Gastrocnemius medialis (tissue), 4 donors: ENCODE data around the gene TOM1. TPM values are rescaled to one million over a fixed set of nuclear protein-coding genes. Genes with fewer than 3 reads are reported as not detected.

Experiments
- ATAC-seq, 2 donors: fragments of 150-250 bp; one replicate each; pipeline ENCODE4 v1.9.1; 2016
- DNase-seq, 2 donors: peaks; one replicate each; pipeline ENCODE4 v3.0.0-alpha.2; 2019
- H3K27ac ChIP-seq, 4 donors: fragments of 200-600 bp; sonication (generic); 1 replicate in 1 of 4; 2 replicates in 3 of 4; pipeline ENCODE4 v1.5.1; 2016 to 2018; ENCODE audit warnings: mild to moderate bottlenecking in 2 of 4, moderate library complexity in 1 of 4
- H3K27me3 ChIP-seq, 3 donors: fragments of 200-600 bp; sonication (generic) in 2 of 3; 1 replicate in 1 of 3; 2 replicates in 2 of 3; pipeline versions ENCODE4 v1.5.1 to v1.6.0; 2016 to 2019; ENCODE audit warnings: mild to moderate bottlenecking in 1 of 3, moderate library complexity in 1 of 3
- H3K36me3 ChIP-seq, 2 donors: fragments of 200-600 bp; sonication (generic) in 1 of 2; one replicate each; pipeline ENCODE4 v1.5.1; 2017 to 2018
- H3K4me1 ChIP-seq, 2 donors: fragments of 200-600 bp; sonication (generic) in 1 of 2; one replicate each; pipeline ENCODE4 v1.5.1; 2016 to 2017; ENCODE audit warnings: mild to moderate bottlenecking in 2 of 2
- H3K4me3 ChIP-seq, 4 donors: fragments of 200-600 bp; sonication (generic) in 3 of 4; 1 replicate in 1 of 4; 2 replicates in 3 of 4; pipeline ENCODE4 v1.5.1; 2016 to 2019; ENCODE audit warnings: mild to moderate bottlenecking in 2 of 4
- H3K9me3 ChIP-seq, 3 donors: fragments of 200-600 bp; sonication (generic) in 2 of 3; 1 replicate in 1 of 3; 2 replicates in 2 of 3; pipeline ENCODE4 v1.5.1; 2016 to 2019
- POLR2A ChIP-seq, 2 donors: fragments of 450-650 bp; IDR thresholded peaks; one replicate each; pipeline ENCODE4 v1.6.1; 2017; ENCODE audit warnings: antibody characterized with exemption in 2 of 2, mild to moderate bottlenecking in 2 of 2, moderate library complexity in 2 of 2
- in situ Hi-C, 4 donors: fragments of 200-750 bp; cut with MboI; loops; one replicate each; pipeline versions ENCODE4 v1.15.0 to v1.8.0; 2017; ENCODE audit warnings: low sequenced_read_pairs in 4 of 4
- intact Hi-C: fragments of 100-400 bp; cut with DNase I; formaldehyde crosslinking; loops from one replicate; pipeline ENCODE4 v1.15.1; 2023; ENCODE audit warnings: low total_unique reads
- total RNA-seq, 4 donors: library from RNA; depleted of rRNA; stranded (reverse); fragments of >200 nt; gene quantifications; one replicate each; pipeline versions ENCODE4 v1.1.0 to v1.2.3, GENCODE V29; 2016
- TF ChIP-seq, protein P1 (sequence below), 5 experiments: fragments of 450-650 bp in 3 of 5; fragments of 200-600 bp in 2 of 5; sonication (generic) in 2 of 5; IDR thresholded peaks in 4 of 5; conservative IDR thresholded peaks in 1 of 5; 1 replicate in 4 of 5; 2 replicates in 1 of 5; pipeline ENCODE4 v1.5.1; 2016 to 2019; ENCODE audit warnings: antibody characterized with exemption in 5 of 5, mild to moderate bottlenecking in 3 of 5, moderate library complexity in 3 of 5

TOM1 gene
- total RNA-seq, 4 donors from 2014 or later, result 363 to 609 (median 425) TPM

DNA sequence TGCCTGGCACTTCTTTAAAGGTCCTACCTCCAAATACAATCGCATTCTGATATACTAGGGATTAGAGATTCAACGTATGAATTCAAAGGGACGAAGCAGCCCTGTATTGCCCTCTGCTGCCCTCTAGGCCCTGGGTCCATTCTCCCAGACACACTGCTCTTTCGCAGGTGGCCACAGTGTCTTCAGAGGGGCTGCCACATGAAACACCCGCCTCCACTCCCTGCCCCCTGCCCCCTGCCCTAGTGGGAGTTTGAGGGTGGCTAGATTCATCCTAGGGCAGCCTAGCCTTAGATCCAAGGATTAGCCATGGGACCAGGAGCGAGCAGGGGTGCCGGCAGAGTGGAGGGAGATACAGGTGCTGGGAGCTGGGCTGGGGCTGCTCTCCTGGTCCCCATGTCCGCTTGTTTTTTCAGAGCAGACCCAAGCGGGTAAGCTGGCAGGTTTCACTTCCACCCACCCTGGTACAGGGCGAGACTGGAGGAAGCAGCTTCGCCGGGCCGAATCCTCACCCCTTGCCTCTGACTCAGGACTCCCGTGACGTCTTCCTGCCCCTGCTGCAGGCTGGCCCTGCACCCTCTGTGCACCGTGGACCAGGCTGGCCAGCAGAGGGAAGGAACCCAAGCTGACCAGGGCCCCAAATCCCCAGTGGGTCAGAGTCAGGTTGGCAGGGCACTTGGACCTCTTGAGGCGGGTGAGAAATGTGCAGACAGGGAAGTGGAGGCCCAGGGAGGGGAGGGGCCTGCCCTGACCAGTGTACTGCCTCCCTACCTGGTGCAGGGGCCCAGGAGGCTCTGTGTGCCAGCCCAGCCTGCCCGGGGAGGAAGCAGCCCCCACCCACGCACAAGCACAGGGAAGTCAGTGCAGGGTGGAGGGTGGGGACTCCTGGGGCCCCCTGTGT is 52.8 kb downstream of the TOM1 start:
- H3K27ac ChIP-seq, result peak overlapping the region; percentile 27 to 89 (median 44)
- in situ Hi-C loops, result no loop called here
- H3K4me3 ChIP-seq, result no peak overlapping the region
- TF ChIP-seq, protein P1, sequence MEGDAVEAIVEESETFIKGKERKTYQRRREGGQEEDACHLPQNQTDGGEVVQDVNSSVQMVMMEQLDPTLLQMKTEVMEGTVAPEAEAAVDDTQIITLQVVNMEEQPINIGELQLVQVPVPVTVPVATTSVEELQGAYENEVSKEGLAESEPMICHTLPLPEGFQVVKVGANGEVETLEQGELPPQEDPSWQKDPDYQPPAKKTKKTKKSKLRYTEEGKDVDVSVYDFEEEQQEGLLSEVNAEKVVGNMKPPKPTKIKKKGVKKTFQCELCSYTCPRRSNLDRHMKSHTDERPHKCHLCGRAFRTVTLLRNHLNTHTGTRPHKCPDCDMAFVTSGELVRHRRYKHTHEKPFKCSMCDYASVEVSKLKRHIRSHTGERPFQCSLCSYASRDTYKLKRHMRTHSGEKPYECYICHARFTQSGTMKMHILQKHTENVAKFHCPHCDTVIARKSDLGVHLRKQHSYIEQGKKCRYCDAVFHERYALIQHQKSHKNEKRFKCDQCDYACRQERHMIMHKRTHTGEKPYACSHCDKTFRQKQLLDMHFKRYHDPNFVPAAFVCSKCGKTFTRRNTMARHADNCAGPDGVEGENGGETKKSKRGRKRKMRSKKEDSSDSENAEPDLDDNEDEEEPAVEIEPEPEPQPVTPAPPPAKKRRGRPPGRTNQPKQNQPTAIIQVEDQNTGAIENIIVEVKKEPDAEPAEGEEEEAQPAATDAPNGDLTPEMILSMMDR (IDR thresholded peaks at IDR 0.05 in 4 of 5, conservative IDR thresholded peaks at IDR 0.05 in 1 of 5), result peak in 4 of 5 experiments; percentile 9 to 58 (median 18)
- peak; percentile 3 to 19 for TF ChIP-seq POLR2A (IDR thresholded peaks at IDR 0.05)
- intact Hi-C loops, result loop anchor here (10.0 kb wide), 2 partner anchors 82 to 772 kb away; no protein-coding TSS in a partner anchor
- peaks cover 16 to 24% of the 10 kb centered on the region in 2 donors for H3K4me1 ChIP-seq
- H3K9me3 ChIP-seq, result no peaks in the 10 kb centered on the region
- peak; percentile 57 to 69 for DNase-seq
- peaks cover 0 to 11% of the 10 kb centered on the region in 2 donors for H3K36me3 ChIP-seq
- H3K27me3 ChIP-seq, result no peaks in the 10 kb centered on the region
- ATAC-seq, result no peak

DNA sequence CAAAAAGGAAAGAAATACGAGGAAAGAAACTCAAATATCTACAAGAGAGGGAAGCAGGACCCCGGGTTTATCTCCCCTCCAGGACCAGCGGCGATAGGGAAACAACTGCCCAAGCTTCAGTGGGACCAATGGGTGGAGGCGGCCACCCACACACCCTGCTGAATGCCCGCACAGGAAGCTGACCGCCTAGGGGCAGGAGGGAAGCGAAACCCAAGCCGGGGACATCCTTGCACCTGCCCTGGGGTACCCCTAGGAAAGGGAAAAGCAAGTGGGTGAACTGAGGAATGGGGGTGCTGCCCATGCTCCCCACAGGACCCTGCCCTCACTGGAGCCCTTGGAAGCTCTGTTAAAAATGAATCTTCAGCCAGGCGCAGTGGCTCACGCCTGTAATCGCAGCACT is 53.6 kb downstream of the TOM1 start:
- intact Hi-C loops (loop anchor here (10.0 kb wide), 2 partner anchors 81 to 771 kb away; no protein-coding TSS in a partner anchor), in situ Hi-C loops (no loop called here)
- ATAC-seq, result no peak
- peaks cover 16 to 24% of the 10 kb centered on the region in 2 donors for H3K4me1 ChIP-seq
- no peak for DNase-seq
- H3K27me3 ChIP-seq, result no peaks in the 10 kb centered on the region
- H3K9me3 ChIP-seq, result no peaks in the 10 kb centered on the region
- TF ChIP-seq, protein P1 (IDR thresholded peaks at IDR 0.05 in 4 of 5, conservative IDR thresholded peaks at IDR 0.05 in 1 of 5), result no peak
- no peak for TF ChIP-seq POLR2A (IDR thresholded peaks at IDR 0.05)
- H3K4me3 ChIP-seq, result no peak overlapping the region
- H3K36me3 ChIP-seq, result peaks cover 0 to 2% of the 10 kb centered on the region in 2 donors
- no peak overlapping the region for H3K27ac ChIP-seq

DNA sequence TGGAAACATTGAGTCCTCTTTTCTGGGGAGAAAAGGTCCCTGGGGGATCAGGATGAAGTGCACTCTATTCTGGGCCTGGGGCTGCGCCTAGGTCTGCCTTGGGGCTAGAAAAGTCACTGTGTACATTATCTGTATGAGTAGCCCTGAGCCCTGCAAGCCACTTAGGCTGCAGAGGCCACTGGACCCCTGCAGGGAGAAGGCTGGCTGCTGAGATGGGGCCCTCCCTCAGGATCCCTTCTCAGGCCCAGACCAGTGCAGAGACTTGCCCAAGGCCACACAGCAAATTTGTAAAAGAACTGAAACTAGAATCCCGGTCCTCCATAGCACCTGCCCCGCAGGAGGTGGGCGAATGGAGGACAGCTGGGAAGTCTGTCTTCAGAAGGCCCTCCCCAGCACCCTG is 54.4 kb downstream of the TOM1 start:
- peaks cover 16 to 24% of the 10 kb centered on the region in 2 donors for H3K4me1 ChIP-seq
- in situ Hi-C loops, result no loop called here
- TF ChIP-seq, protein P1 (IDR thresholded peaks at IDR 0.05 in 4 of 5, conservative IDR thresholded peaks at IDR 0.05 in 1 of 5), result no peak
- TF ChIP-seq POLR2A (IDR thresholded peaks at IDR 0.05), result no peak

DNA sequence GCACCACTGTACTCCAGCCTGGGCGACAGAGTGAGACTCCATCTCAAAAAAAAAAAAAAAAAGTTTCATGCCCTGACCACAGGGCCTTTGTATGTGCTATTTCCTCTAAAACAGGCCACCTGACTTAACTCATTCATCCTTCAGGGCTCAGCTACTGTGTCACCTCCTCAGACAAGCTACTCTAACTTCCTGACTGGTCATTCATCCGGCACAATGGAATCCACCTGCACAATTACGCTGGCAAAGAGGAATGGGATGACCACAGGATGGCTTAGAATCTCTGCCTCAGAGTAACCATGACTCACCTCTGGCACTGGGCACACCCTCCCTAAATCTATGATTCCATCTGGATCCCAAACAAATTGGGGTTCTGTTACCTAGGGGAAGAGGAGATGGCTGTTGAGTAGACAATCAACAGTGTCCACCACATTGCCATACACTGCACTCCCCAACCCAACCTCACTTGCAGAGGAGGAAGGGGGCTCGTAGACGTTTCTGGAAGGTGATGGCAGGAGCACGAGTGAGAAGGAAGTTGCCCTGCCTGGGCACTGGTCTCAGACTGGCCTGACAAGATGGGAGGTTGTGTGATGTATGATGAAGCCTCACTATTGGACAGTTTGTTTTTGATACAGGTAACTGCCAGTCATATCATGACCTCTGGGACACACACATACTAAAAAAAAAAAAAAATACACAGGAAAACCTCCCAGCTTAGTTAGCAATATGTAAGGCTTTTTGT is 58.4 kb downstream of the TOM1 start:
- TF ChIP-seq POLR2A (IDR thresholded peaks at IDR 0.05), result no peak
- TF ChIP-seq, protein P1 (IDR thresholded peaks at IDR 0.05 in 4 of 5, conservative IDR thresholded peaks at IDR 0.05 in 1 of 5), result no peak
- intact Hi-C loops, result loop anchor here (10.0 kb wide), 2 partner anchors 77 to 767 kb away; no protein-coding TSS in a partner anchor
- Histone ChIP-seq H3K27ac (no peak overlapping the region), H3K9me3 (no peaks in the 10 kb centered on the region), H3K4me1 (no peaks in the 10 kb centered on the region), H3K27me3 (no peaks in the 10 kb centered on the region), H3K36me3 (no peaks in the 10 kb centered on the region), H3K4me3 (no peak overlapping the region)
- in situ Hi-C loops, result no loop called here
- no peak for ATAC-seq
- DNase-seq, result no peak

More for the DNA sequence above, 54.4 kb downstream of the TOM1 start:
- no peak overlapping the region for H3K27ac ChIP-seq
- ATAC-seq (no peak), DNase-seq (no peak)
- no peaks in the 10 kb centered on the region for H3K27me3 ChIP-seq
- H3K4me3 ChIP-seq, result no peak overlapping the region
- intact Hi-C loops, result loop anchor here (10.0 kb wide), 2 partner anchors 81 to 771 kb away; no protein-coding TSS in a partner anchor
- H3K36me3 ChIP-seq, result no peaks in the 10 kb centered on the region
- H3K9me3 ChIP-seq, result no peaks in the 10 kb centered on the region
